H9 (cell line): Measurements from ENCODE around the gene TYK2. TPM values are rescaled to one million over a fixed set of nuclear protein-coding genes. Genes with fewer than 3 reads are reported as not detected.

ENCODE experiments used
- DNase-seq: peaks from one replicate; pipeline ENCODE4 v3.0.0-alpha.2; 2017
- H2AFZ ChIP-seq: one replicate; pipeline ENCODE4 v1.6.1; 2013; ENCODE audit warnings: mild to moderate bottlenecking, low read length, control low read depth, moderate library complexity
- H2AK5ac ChIP-seq: 2 replicates; pipeline ENCODE4 v1.6.1; 2013; ENCODE audit warnings: low read length, control low read depth, mixed read lengths; ENCODE audit not compliant: insufficient read length
- H2BK120ac ChIP-seq: one replicate; pipeline ENCODE4 v1.6.1; 2013; ENCODE audit warnings: low read depth, mild to moderate bottlenecking, low read length, control low read depth, inconsistent platforms; ENCODE audit not compliant: poor library complexity, severe bottlenecking
- H2BK12ac ChIP-seq: 2 replicates; pipeline ENCODE4 v1.6.1; 2013; ENCODE audit warnings: low read length, control low read depth, mixed read lengths, low read depth; ENCODE audit not compliant: insufficient read length
- H2BK15ac ChIP-seq: 2 replicates; pipeline ENCODE4 v1.6.1; 2013; ENCODE audit warnings: low read depth, low read length, control low read depth
- H2BK20ac ChIP-seq: one replicate; pipeline ENCODE4 v1.6.1; 2013; ENCODE audit warnings: low read depth, mild to moderate bottlenecking, low read length, control low read depth, inconsistent platforms; ENCODE audit not compliant: poor library complexity, severe bottlenecking
- H2BK5ac ChIP-seq: 2 replicates; pipeline ENCODE4 v1.6.1; 2013; ENCODE audit warnings: low read length, control low read depth, mixed read lengths; ENCODE audit not compliant: insufficient read length
- H3K14ac ChIP-seq: 2 replicates; pipeline ENCODE4 v1.6.1; 2013; ENCODE audit warnings: low read length, control low read depth; ENCODE audit not compliant: insufficient read depth
- H3K18ac ChIP-seq: 2 replicates; pipeline ENCODE4 v1.6.1; 2013; ENCODE audit warnings: low read depth, mild to moderate bottlenecking, mixed read lengths, low read length, control low read depth; ENCODE audit not compliant: insufficient read length
- H3K23ac ChIP-seq: 2 replicates; pipeline ENCODE4 v1.6.1; 2013; ENCODE audit warnings: low read length, control low read depth, mixed read lengths, low read depth; ENCODE audit not compliant: insufficient read length
- H3K23me2 ChIP-seq: 2 replicates; pipeline ENCODE4 v1.6.1; 2013; ENCODE audit warnings: low read depth, mild to moderate bottlenecking, mixed read lengths, low read length, control low read depth; ENCODE audit not compliant: insufficient read length, poor library complexity, severe bottlenecking
- H3K27ac ChIP-seq: 2 replicates; pipeline ENCODE4 v1.5.1; 2013; ENCODE audit warnings: low read length, control low read depth, mixed read lengths, low read depth; ENCODE audit not compliant: insufficient read length
- H3K27me3 ChIP-seq: 2 replicates; pipeline ENCODE4 v1.6.1; 2013; ENCODE audit warnings: low read length, control low read depth, inconsistent platforms; ENCODE audit not compliant: insufficient read depth
- H3K4ac ChIP-seq: 2 replicates; pipeline ENCODE4 v1.6.1; 2013; ENCODE audit warnings: low read depth, mild to moderate bottlenecking, control low read depth, inconsistent platforms, low read length, moderate library complexity
- H3K4me1 ChIP-seq: 2 replicates; pipeline ENCODE4 v1.6.1; 2013; ENCODE audit warnings: low read length, control low read depth, inconsistent platforms; ENCODE audit not compliant: insufficient read depth
- H3K4me2 ChIP-seq: 2 replicates; pipeline ENCODE4 v1.6.1; 2013; ENCODE audit warnings: low read length, control low read depth, mixed read lengths; ENCODE audit not compliant: insufficient read length, insufficient read depth
- H3K56ac ChIP-seq: 2 replicates; pipeline ENCODE4 v1.6.1; 2013; ENCODE audit warnings: low read depth, mild to moderate bottlenecking, mixed read lengths, low read length, control low read depth; ENCODE audit not compliant: insufficient read length
- H3K79me1 ChIP-seq: 2 replicates; pipeline ENCODE4 v1.6.1; 2013; ENCODE audit warnings: low read depth, mild to moderate bottlenecking, moderate library complexity, low read length, control low read depth, inconsistent platforms; ENCODE audit not compliant: insufficient read depth, poor library complexity, severe bottlenecking
- H3K79me2 ChIP-seq: 2 replicates; pipeline ENCODE4 v1.6.1; 2013; ENCODE audit warnings: low read length, control low read depth, inconsistent platforms; ENCODE audit not compliant: insufficient read depth
- H3K9ac ChIP-seq: 2 replicates; pipeline ENCODE4 v1.6.1; 2013; ENCODE audit warnings: low read length, control low read depth, mixed read lengths; ENCODE audit not compliant: insufficient read length; ENCODE audit errors: extremely low read depth
- H3K9me3 ChIP-seq: one replicate; pipeline ENCODE4 v1.6.1; 2013; ENCODE audit warnings: low read depth, low read length, inconsistent platforms; ENCODE audit not compliant: control insufficient read depth
- H3T11ph ChIP-seq: one replicate; pipeline ENCODE4 v1.6.1; 2013; ENCODE audit warnings: mild to moderate bottlenecking, low read length, control low read depth, inconsistent platforms
- H4K20me1 ChIP-seq: one replicate; pipeline ENCODE4 v1.6.1; 2013; ENCODE audit not compliant: control insufficient read depth, insufficient read length, insufficient read depth
- H4K5ac ChIP-seq: 2 replicates; pipeline ENCODE4 v1.6.1; 2013; ENCODE audit warnings: low read depth, mild to moderate bottlenecking, mixed read lengths, low read length, control low read depth; ENCODE audit not compliant: insufficient read length
- H4K8ac ChIP-seq: replicated peaks from 2 replicates; pipeline ENCODE4 v1.6.1; 2013; ENCODE audit warnings: low read length, control low read depth, mixed read lengths, low read depth; ENCODE audit not compliant: insufficient read length
- H4K91ac ChIP-seq: 2 replicates; pipeline ENCODE4 v1.6.1; 2013; ENCODE audit warnings: low read depth, mild to moderate bottlenecking, moderate library complexity, mixed read lengths, low read length, control low read depth; ENCODE audit not compliant: insufficient read length
- H3K27ac Mint-ChIP-seq, 3 experiments: 2 replicates in 2 of 3; 3 replicates in 1 of 3; pipeline ENCODE4 v1.8.0; 2020 to 2021; ENCODE audit warnings: mixed read lengths in 3 of 3, mild to moderate bottlenecking in 1 of 3, moderate library complexity in 1 of 3
- H3K27me3 Mint-ChIP-seq: 2 replicates; pipeline ENCODE4 v1.8.0; 2021; ENCODE audit warnings: low read depth, mild to moderate bottlenecking, moderate library complexity, mixed read lengths
- H3K36me3 Mint-ChIP-seq, 3 experiments: 2 replicates in 2 of 3; 3 replicates in 1 of 3; pipeline ENCODE4 v1.8.0; 2020 to 2021; ENCODE audit warnings: low read depth in 3 of 3, mixed read lengths in 3 of 3; ENCODE audit not compliant: insufficient read depth in 1 of 3
- H3K4me1 Mint-ChIP-seq, 2 experiments: 2 replicates each; pipeline ENCODE4 v1.8.0; 2020; ENCODE audit warnings: mixed read lengths in 2 of 2
- H3K4me3 Mint-ChIP-seq, 2 experiments: 2 replicates in 1 of 2; 3 replicates in 1 of 2; pipeline ENCODE4 v1.8.0; 2020 to 2021; ENCODE audit warnings: mild to moderate bottlenecking in 2 of 2, mixed read lengths in 2 of 2, moderate library complexity in 1 of 2
- H3K9me3 Mint-ChIP-seq, 2 experiments: 2 replicates in 1 of 2; 3 replicates in 1 of 2; pipeline ENCODE4 v1.8.0; 2020; ENCODE audit warnings: mild to moderate bottlenecking in 2 of 2, mixed read lengths in 2 of 2, moderate library complexity in 1 of 2
- WGBS: extraction: QIAGEN DNeasy Blood & Tissue Kit; methylation state at CpG from one replicate; pipeline ENCODE4 v1.1.7; 2013; ENCODE audit warnings: missing lambda C conversion rate, low lambda C conversion rate, mixed read lengths; ENCODE audit not compliant: insufficient read length; ENCODE audit errors: extremely low coverage; 5-methylcytosine and 5-hydroxymethylcytosine counted together
- total RNA-seq: library from RNA; stranded (reverse); gene quantifications from 2 replicates; pipeline ENCODE4 v1.2.1, GENCODE V29; 2021
- TF ChIP-seq, protein P1 (sequence below): fragments of 200-600 bp; sonication (generic); conservative IDR thresholded peaks from 3 replicates; pipeline ENCODE4 v1.8.0; 2021; ENCODE audit warnings: antibody characterized with exemption, mild to moderate bottlenecking

The TYK2 gene
- total RNA-seq, 1 experiment from 2014 or later: 61.4 TPM

DNA sequence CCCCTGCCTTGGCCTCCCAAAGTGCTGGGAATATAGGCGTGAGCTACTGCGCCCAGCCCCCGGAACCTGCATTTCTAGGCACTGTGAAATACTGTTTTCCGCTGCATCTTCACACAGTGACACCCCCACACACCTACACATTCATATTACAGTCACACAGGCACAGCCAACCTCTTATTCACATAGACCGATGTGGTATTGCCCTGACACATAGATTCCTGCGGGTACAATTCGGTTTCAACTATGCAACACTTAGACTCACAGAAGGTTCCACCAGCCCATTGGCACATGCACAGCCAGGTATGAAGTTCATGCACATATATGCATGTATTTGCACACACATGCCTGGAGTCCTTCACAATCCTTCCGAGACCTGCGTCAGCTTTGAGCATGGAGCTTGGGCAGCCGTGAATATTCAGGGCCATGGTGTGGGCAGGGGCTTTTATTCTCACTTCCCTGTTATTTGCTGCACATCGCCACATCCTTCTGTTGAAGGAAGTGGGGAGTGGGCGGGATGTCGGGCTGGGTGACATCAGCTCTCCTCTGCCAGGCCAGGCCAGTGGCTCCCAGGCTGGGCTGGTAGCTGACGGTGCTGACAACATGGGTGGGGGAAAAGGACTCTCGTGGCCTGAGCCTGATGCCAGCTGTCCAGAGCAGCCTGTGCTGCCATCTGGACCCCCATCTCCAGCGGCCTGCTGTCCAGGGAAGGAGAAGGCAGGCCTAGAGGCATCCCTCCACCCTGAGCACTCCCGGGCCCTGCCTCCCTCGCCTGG lies 28.3 kb upstream of the TYK2 start:
- no peak overlapping the region for H3K18ac ChIP-seq
- H3K9me3 ChIP-seq: no peaks in the 10 kb centered on the region
- H2BK15ac ChIP-seq: no peak overlapping the region
- no peaks in the 10 kb centered on the region for H3K79me1 ChIP-seq
- peaks cover 14% of the 10 kb centered on the region for H3K23me2 ChIP-seq
- no peak overlapping the region for H3K56ac ChIP-seq
- H2BK5ac ChIP-seq: no peak overlapping the region
- H2AK5ac ChIP-seq: no peak overlapping the region
- no peak overlapping the region for H4K8ac ChIP-seq
- no peaks in the 10 kb centered on the region for H3K79me2 ChIP-seq
- no peak overlapping the region for H4K5ac ChIP-seq
- no peaks in the 10 kb centered on the region; the same call in 1 of the 2 replicates for H3K4me1 ChIP-seq
- no peaks in the 10 kb centered on the region; the same call in 1 of the 2 replicates for H3K27me3 ChIP-seq
- no peak overlapping the region for H3K27ac ChIP-seq
- no peak overlapping the region for H3K14ac ChIP-seq
- H3K4ac ChIP-seq: no peak overlapping the region
- H3T11ph ChIP-seq: no peak overlapping the region
- H2BK20ac ChIP-seq: no peak overlapping the region
- no CpG with 5 or more reads among the region's 18 CpGs for WGBS
- H3K9me3 Mint-ChIP-seq: no peaks in the 10 kb centered on the region; a peak in 1 of 5 replicates
- no peaks in the 10 kb centered on the region for H3K36me3 Mint-ChIP-seq
- no peaks in the 10 kb centered on the region for H4K20me1 ChIP-seq
- H2BK12ac ChIP-seq: no peak overlapping the region
- H4K91ac ChIP-seq: no peak overlapping the region
- no peak overlapping the region; a peak in 1 of 5 replicates for H3K4me3 Mint-ChIP-seq
- no peak overlapping the region for H2AFZ ChIP-seq
- H3K27ac Mint-ChIP-seq: no peak overlapping the region
- no peak overlapping the region for H3K4me2 ChIP-seq
- no peak overlapping the region for H2BK120ac ChIP-seq
- peaks cover 4 to 7% of the 10 kb centered on the region in 2 experiments; a peak in 3 of 4 replicates for H3K4me1 Mint-ChIP-seq
- H3K9ac ChIP-seq: no peak overlapping the region
- no peak for DNase-seq
- no peak overlapping the region for H3K23ac ChIP-seq
- peaks cover 76% of the 10 kb centered on the region for H3K27me3 Mint-ChIP-seq
- TF ChIP-seq, protein P1, sequence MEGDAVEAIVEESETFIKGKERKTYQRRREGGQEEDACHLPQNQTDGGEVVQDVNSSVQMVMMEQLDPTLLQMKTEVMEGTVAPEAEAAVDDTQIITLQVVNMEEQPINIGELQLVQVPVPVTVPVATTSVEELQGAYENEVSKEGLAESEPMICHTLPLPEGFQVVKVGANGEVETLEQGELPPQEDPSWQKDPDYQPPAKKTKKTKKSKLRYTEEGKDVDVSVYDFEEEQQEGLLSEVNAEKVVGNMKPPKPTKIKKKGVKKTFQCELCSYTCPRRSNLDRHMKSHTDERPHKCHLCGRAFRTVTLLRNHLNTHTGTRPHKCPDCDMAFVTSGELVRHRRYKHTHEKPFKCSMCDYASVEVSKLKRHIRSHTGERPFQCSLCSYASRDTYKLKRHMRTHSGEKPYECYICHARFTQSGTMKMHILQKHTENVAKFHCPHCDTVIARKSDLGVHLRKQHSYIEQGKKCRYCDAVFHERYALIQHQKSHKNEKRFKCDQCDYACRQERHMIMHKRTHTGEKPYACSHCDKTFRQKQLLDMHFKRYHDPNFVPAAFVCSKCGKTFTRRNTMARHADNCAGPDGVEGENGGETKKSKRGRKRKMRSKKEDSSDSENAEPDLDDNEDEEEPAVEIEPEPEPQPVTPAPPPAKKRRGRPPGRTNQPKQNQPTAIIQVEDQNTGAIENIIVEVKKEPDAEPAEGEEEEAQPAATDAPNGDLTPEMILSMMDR: no peak
